GM12878 (cell line): ENCODE data around the gene ACAP2. TPM values are rescaled to one million over a fixed set of nuclear protein-coding genes. Genes with fewer than 3 reads are reported as not detected.

Experiments
- ATAC-seq: fragments of 200-7000 bp; cut with Tn5 transposase; 3 replicates; pipeline ENCODE4 v1.9.1; 2020; ENCODE audit warnings: mild to moderate bottlenecking, moderate library complexity
- BruUV-seq: library from RNA; stranded (reverse); fragments of 400-500 nt; replicated peaks from 2 replicates; lab custom pipeline; 2021; lab: Mats Ljungman, UMichigan
- CTCF ChIA-PET: fragments of 300-600 bp; sonication (Branson Sonifier 250); formaldehyde crosslinking; extraction: SDS; loops from one replicate; lab custom pipeline; 2021; ENCODE audit warnings: inconsistent platforms; lab: Yijun Ruan, JAX
- POLR2A ChIA-PET: fragments of 350-600 bp; formaldehyde crosslinking; extraction: SDS; loops from one replicate; lab custom pipeline; 2021; ENCODE audit warnings: inconsistent platforms; lab: Charles Lee
- RAD21 ChIA-PET: fragments of 300-600 bp; sonication (Branson Sonifier 250); formaldehyde crosslinking; loops from one replicate; lab custom pipeline; 2023; ENCODE audit warnings: antibody characterized with exemption; ENCODE audit not compliant: unreplicated experiment; lab: Charles Lee
- SMC1A ChIA-PET: fragments of 300-600 bp; sonication (Branson Sonifier 250); formaldehyde crosslinking; loops from one replicate; lab custom pipeline; 2023; ENCODE audit not compliant: unreplicated experiment, uncharacterized antibody; lab: Charles Lee
- DNase-seq: peaks from one replicate; pipeline ENCODE4 v3.0.0-alpha.2; 2011; ENCODE audit warnings: low read depth, low spot score
- FAIRE-seq: peaks from 3 replicates; lab custom pipeline; 2011; peaks lifted over from hg19 to GRCh38; lab: Jason Lieb, UNC
- H2AFZ ChIP-seq: 2 replicates; pipeline ENCODE4 v1.6.0; 2011; ENCODE audit warnings: low read depth, low read length, control low read depth; ENCODE audit not compliant: control insufficient read depth
- H3K27ac ChIP-seq: 2 replicates; pipeline ENCODE4 v1.5.1; 2011; ENCODE audit warnings: control low read depth; ENCODE audit not compliant: control insufficient read depth, insufficient read depth
- H3K27me3 ChIP-seq, 2 experiments: replicated peaks in 1 of 2; 2 replicates each; pipeline versions ENCODE4 v1.6.0 to v1.6.1; 2011; ENCODE audit warnings: low read length in 1 of 2; ENCODE audit not compliant: control insufficient read depth in 2 of 2, insufficient read depth in 2 of 2
- H3K36me3 ChIP-seq, 2 experiments: 2 replicates each; pipeline ENCODE4 v1.5.1; 2011; ENCODE audit warnings: low read length in 1 of 2; ENCODE audit not compliant: control insufficient read depth in 2 of 2, insufficient read depth in 2 of 2
- H3K4me1 ChIP-seq: 2 replicates; pipeline ENCODE4 v1.6.1; 2011; ENCODE audit warnings: mild to moderate bottlenecking, low read length, moderate library complexity, mixed read lengths; ENCODE audit not compliant: control insufficient read depth, insufficient read depth
- H3K4me2 ChIP-seq: 2 replicates; pipeline ENCODE4 v1.6.0; 2011; ENCODE audit warnings: control low read depth; ENCODE audit not compliant: control insufficient read depth, insufficient read depth
- H3K4me3 ChIP-seq: fragments of 200-600 bp; sonication (generic); 2 replicates; pipeline ENCODE4 v1.5.1; 2016
- H3K79me2 ChIP-seq: 2 replicates; pipeline ENCODE4 v1.6.0; 2011; ENCODE audit warnings: low read length; ENCODE audit not compliant: control insufficient read depth, insufficient read depth
- H3K9ac ChIP-seq: 2 replicates; pipeline ENCODE4 v1.8.0; 2011; ENCODE audit warnings: low read length, control low read depth, mixed read lengths; ENCODE audit not compliant: control insufficient read depth, insufficient read depth
- H3K9me3 ChIP-seq: replicated peaks from 3 replicates; pipeline ENCODE4 v1.5.1; 2011; ENCODE audit warnings: mild to moderate bottlenecking, low read length; ENCODE audit not compliant: control insufficient read depth, insufficient read depth
- H4K20me1 ChIP-seq: 2 replicates; pipeline ENCODE4 v1.6.0; 2011; ENCODE audit not compliant: control insufficient read depth, insufficient read depth
- BRCA1 ChIP-seq: IDR thresholded peaks from 2 replicates; pipeline ENCODE4 v1.6.1; 2011; ENCODE audit warnings: low read depth, low read length, improper control_type of control experiment
- CEBPB ChIP-seq, 2 experiments: fragments of 150-350 bp in 1 of 2; IDR thresholded peaks; 2 replicates each; pipeline ENCODE4 v1.6.1; 2012 to 2014; ENCODE audit warnings: low read depth in 2 of 2, low read length in 2 of 2, borderline replicate concordance in 1 of 2, inconsistent platforms in 1 of 2
- DPF2 ChIP-seq: fragments of 450-650 bp; IDR thresholded peaks from 2 replicates; pipeline ENCODE4 v1.6.1; 2017; ENCODE audit warnings: mild to moderate bottlenecking
- HSF1 ChIP-seq: fragments of 150-350 bp; IDR thresholded peaks from 2 replicates; pipeline ENCODE4 v1.6.1; 2014; ENCODE audit warnings: mild to moderate bottlenecking, low read depth, low read length
- MEF2A ChIP-seq: IDR thresholded peaks from 2 replicates; pipeline ENCODE4 v1.6.1; 2011; ENCODE audit warnings: low read depth, mild to moderate bottlenecking, low read length, moderate library complexity; ENCODE audit not compliant: insufficient read depth
- NR2F1 ChIP-seq: fragments of 450-650 bp; conservative IDR thresholded peaks from 2 replicates; pipeline ENCODE4 v1.6.1; 2017; ENCODE audit warnings: mild to moderate bottlenecking
- PML ChIP-seq: IDR thresholded peaks from 2 replicates; pipeline ENCODE4 v1.6.1; 2012; ENCODE audit warnings: low read length, inconsistent platforms
- RCOR1 ChIP-seq: conservative IDR thresholded peaks from 2 replicates; pipeline ENCODE4 v1.6.1; 2012; ENCODE audit warnings: low read depth, low read length, improper control_type of control experiment
- SP1 ChIP-seq: IDR thresholded peaks from one replicate; pipeline ENCODE4 v1.6.1; 2011; ENCODE audit warnings: low read depth, low read length
- SUZ12 ChIP-seq: fragments of 200-600 bp; sonication (generic); IDR thresholded peaks from one replicate; pipeline ENCODE4 v1.6.1; 2018; ENCODE audit warnings: antibody characterized with exemption, mild to moderate bottlenecking; ENCODE audit not compliant: unreplicated experiment
- TAF1 ChIP-seq: IDR thresholded peaks from 2 replicates; pipeline ENCODE4 v1.6.1; 2011; ENCODE audit warnings: mild to moderate bottlenecking, low read depth, low read length, borderline replicate concordance
- ZNF384 ChIP-seq: IDR thresholded peaks from 2 replicates; pipeline ENCODE4 v1.6.1; 2012; ENCODE audit warnings: low read depth, mild to moderate bottlenecking, low read length, improper control_type of control experiment, borderline replicate concordance
- WGBS: methylation state at CpG from one replicate; pipeline ENCODE4 v1.1.6; 2016; ENCODE audit warnings: low lambda C conversion rate; ENCODE audit not compliant: insufficient replicate concordance, insufficient coverage; ENCODE audit errors: missing lambda C conversion rate; 5-methylcytosine and 5-hydroxymethylcytosine counted together
- in situ Hi-C: fragments of 300-500 bp; cut with MboI; formaldehyde crosslinking; loops from 9 replicates; pipeline ENCODE4 v1.14.3; 2018; ENCODE audit warnings: mixed read lengths
- intact Hi-C: fragments of 100-400 bp; cut with micrococcal nuclease; formaldehyde crosslinking; loops from one replicate; pipeline ENCODE4 v1.14.2; 2022; ENCODE audit not compliant: unreplicated experiment
- polyA plus RNA-seq, 11 experiments: library from polyadenylated mRNA; depleted of rRNA in 4 of 11; unstranded in 6 of 11; stranded (reverse) in 5 of 11; fragments of >200 nt; fragmentation: Nextera tagmentation in 4 of 11; fragmentation: Illumina TruSeq in 1 of 11; extraction: Ambion mirVana in 4 of 11; extraction: Trizol in 1 of 11; gene quantifications; 1 replicate in 1 of 11; 2 replicates in 10 of 11; pipeline versions ENCODE4 v1.2.1 to v1.2.3, GENCODE V29; 2011 to 2016; ENCODE audit warnings: inconsistent platforms in 2 of 11, missing spikeins in 2 of 11, low read depth in 1 of 11
- total RNA-seq, 4 experiments: library from RNA; depleted of rRNA in 3 of 4; stranded (reverse); fragments of >200 nt in 3 of 4; fragmentation: Illumina TruSeq in 1 of 4; extraction: Trizol in 1 of 4; gene quantifications; 2 replicates each; pipeline versions ENCODE4 v1.2.1 to v1.2.3, GENCODE V29; 2013 to 2021

ACAP2 gene
- total and polyA plus RNA-seq, 10 of the 15 experiments (the other 5 are each of a cell fraction or from before 2014, with no cell fraction given), result 7.1 to 53.8 (median 35.7) TPM

GRCh38 chr3:195421400-195421799 lies 21.4 kb downstream of the ACAP2 start:
- BruUV-seq, result no TSS peak
- 87% methylated on average over 4 of the region's 4 CpGs for WGBS
- Histone ChIP-seq H3K4me2 (no peak overlapping the region), H3K9ac (no peak overlapping the region), H3K4me1 (no peaks in the 10 kb centered on the region), H3K9me3 (no peaks in the 10 kb centered on the region), H3K4me3 (no peak overlapping the region), H3K27me3 (no peaks in the 10 kb centered on the region), H3K36me3 (no peaks in the 10 kb centered on the region), H4K20me1 (peaks cover 3% of the 10 kb centered on the region; the same call in 1 of the 2 replicates), H2AFZ (no peak overlapping the region), H3K27ac (no peak overlapping the region), H3K79me2 (peaks cover 42% of the 10 kb centered on the region)
- no peak for ATAC-seq
- FAIRE-seq, result no peak
- no peak for DNase-seq
- ChIA-PET CTCF (interaction anchor here (1.3 kb wide), 1 partner anchor 101 kb away, joined by 3 read pairs; no protein-coding TSS in a partner anchor), SMC1A (no interaction called here), POLR2A (interaction anchor here (0.5 kb wide), 1 partner anchor 84 kb away, joined by 3 read pairs; no protein-coding TSS in a partner anchor), RAD21 (no interaction called here)
- intact Hi-C loops, result no loop called here
- TF ChIP-seq DPF2 (no peak), MEF2A (no peak), CEBPB (IDR thresholded peaks at IDR 0.05; ENCODE audit: borderline replicate concordance in 1 of 2, low read depth in 2 of 2, low read length in 2 of 2) (no peak), SUZ12 (no peak), ZNF384 (no peak), RCOR1 (no peak), PML (no peak), SP1 (no peak), BRCA1 (no peak), TAF1 (no peak), HSF1 (no peak), NR2F1 (no peak)
- in situ Hi-C loops, result no loop called here
